ENCODE measurements around the gene MTOR. TPM values are rescaled to one million over a fixed set of nuclear protein-coding genes. Genes with fewer than 3 reads are reported as not detected.

The MTOR gene
- polyA plus RNA-seq, 3 donors: 2.0 to 29.4 (median 3.3) TPM

- Mint-ChIP-seq H3K27me3 (ENCODE audit: low read depth in 3 of 3) (peaks cover 0 to 2% (median 0%) of the 10 kb centered on the region in 3 donors), H3K4me1 (peaks cover 32% of the 10 kb centered on the region), H3K36me3 (peaks cover 44 to 47% of the 10 kb centered on the region in 2 donors), H3K9me3 (no peaks in the 10 kb centered on the region), H3K4me3 (peak overlapping the region in 1 of 2 donors; percentile 31), H3K27ac (peak overlapping the region; percentile 3 to 88 (median 67))
- Histone ChIP-seq H3K4me3 (replicated peaks in 1 of 3; ENCODE audit: low read depth in 2 of 3, low read length in 3 of 3) (peak overlapping the region in 1 of 3 experiments; percentile 1), H3K9ac (ENCODE audit: insufficient read depth, low read length, poor library complexity, severe bottlenecking) (peak overlapping the region; percentile 32), H3K4me1 (ENCODE audit: control insufficient read depth in 1 of 2, insufficient read depth in 2 of 2, low read length in 2 of 2) (peaks cover 22 to 24% of the 10 kb centered on the region in 2 donors), H3K9me3 (replicated peaks in 1 of 2; ENCODE audit: control insufficient read depth in 1 of 2, insufficient read depth in 1 of 2, low read length in 2 of 2) (no peaks in the 10 kb centered on the region), H4K20me1 (ENCODE audit: insufficient read depth, low read length) (no peaks in the 10 kb centered on the region), H3K79me2 (ENCODE audit: insufficient read depth, low read length) (peaks cover 23% of the 10 kb centered on the region), H3K27me3 (ENCODE audit: control insufficient read depth in 2 of 2, insufficient read depth in 2 of 2, low read length in 2 of 2) (no peaks in the 10 kb centered on the region), H3K27ac (ENCODE audit: low read depth in 1 of 2, low read length in 2 of 2) (peak overlapping the region; percentile 21 to 67), H3K4me2 (replicated peaks; ENCODE audit: extremely low read depth, low read length, poor library complexity, severe bottlenecking) (peak overlapping the region; percentile 7), H3K36me3 (replicated peaks in 1 of 2; ENCODE audit: control insufficient read depth in 1 of 2, insufficient read depth in 2 of 2, low read length in 2 of 2) (peaks cover 15 to 54% of the 10 kb centered on the region in 2 donors), H2AFZ (ENCODE audit: insufficient read depth, low read depth, low read length, poor library complexity, severe bottlenecking) (no peak overlapping the region)
- no peak for DNase-seq
- intact Hi-C loops (cut with micrococcal nuclease): no loop called here
- WGBS (ENCODE audit: insufficient coverage): 94% methylated on average over 2 of the region's 4 CpGs
- no peak for TF ChIP-seq CTCF (IDR thresholded peaks at IDR 0.05)
Measured at GRCh38 chr1:11280719-11281376, 18.5 kb upstream of the MTOR start.

DNA sequence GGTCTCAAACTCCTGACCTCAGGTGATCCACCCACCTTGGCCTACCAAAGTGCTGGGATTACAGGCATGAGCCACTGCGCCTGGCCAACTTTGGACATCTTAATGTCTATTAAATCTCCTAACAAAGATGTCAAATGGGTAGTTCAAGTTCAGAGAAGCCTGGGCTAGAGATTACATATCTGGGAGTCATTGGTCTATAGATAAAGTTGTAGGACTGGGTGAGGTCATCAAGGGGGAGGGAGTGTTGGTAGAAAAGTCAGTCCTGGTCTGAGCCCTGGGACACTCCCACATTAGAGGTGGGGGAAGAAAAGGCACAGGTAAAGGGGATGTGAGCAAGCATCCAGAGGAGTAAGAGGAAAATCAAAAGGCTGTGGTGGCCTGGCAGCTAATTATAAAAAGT is 17.3 kb upstream of the MTOR start:
- Mint-ChIP-seq H3K27ac (peak overlapping the region in 2 of 7 donors; percentile 55 to 72), H3K36me3 (peaks cover 44 to 48% of the 10 kb centered on the region in 2 donors), H3K4me3 (no peak overlapping the region), H3K27me3 (ENCODE audit: low read depth in 3 of 3) (peaks cover 0 to 4% (median 0%) of the 10 kb centered on the region in 3 donors), H3K9me3 (no peaks in the 10 kb centered on the region), H3K4me1 (peaks cover 42% of the 10 kb centered on the region)
- Histone ChIP-seq H2AFZ (ENCODE audit: insufficient read depth, low read depth, low read length, poor library complexity, severe bottlenecking) (no peak overlapping the region), H3K36me3 (replicated peaks in 1 of 2; ENCODE audit: control insufficient read depth in 1 of 2, insufficient read depth in 2 of 2, low read length in 2 of 2) (peaks cover 8 to 50% of the 10 kb centered on the region in 2 donors), H3K27ac (ENCODE audit: low read depth in 1 of 2, low read length in 2 of 2) (peak overlapping the region in 1 of 2 donors; percentile 67), H3K9ac (ENCODE audit: insufficient read depth, low read length, poor library complexity, severe bottlenecking) (no peak overlapping the region), H3K4me1 (ENCODE audit: control insufficient read depth in 1 of 2, insufficient read depth in 2 of 2, low read length in 2 of 2) (peaks cover 28 to 33% of the 10 kb centered on the region in 2 donors), H3K4me2 (replicated peaks; ENCODE audit: extremely low read depth, low read length, poor library complexity, severe bottlenecking) (no peak overlapping the region), H3K9me3 (replicated peaks in 1 of 2; ENCODE audit: control insufficient read depth in 1 of 2, insufficient read depth in 1 of 2, low read length in 2 of 2) (no peaks in the 10 kb centered on the region), H4K20me1 (ENCODE audit: insufficient read depth, low read length) (no peaks in the 10 kb centered on the region), H3K4me3 (replicated peaks in 1 of 3; ENCODE audit: low read depth in 2 of 3, low read length in 3 of 3) (no peak overlapping the region), H3K27me3 (ENCODE audit: control insufficient read depth in 2 of 2, insufficient read depth in 2 of 2, low read length in 2 of 2) (no peaks in the 10 kb centered on the region), H3K79me2 (ENCODE audit: insufficient read depth, low read length) (peaks cover 35% of the 10 kb centered on the region)
- TF ChIP-seq CTCF (IDR thresholded peaks at IDR 0.05): no peak
- intact Hi-C loops (cut with micrococcal nuclease): loop anchor here in 1 of 2 donors (10.0 kb wide), 1 partner anchor 625 kb away; no protein-coding TSS in a partner anchor
- WGBS (ENCODE audit: insufficient coverage): no CpG with 5 or more reads among the region's 1 CpG
- no peak for DNase-seq
